ENCODE results near the gene GABARAP. TPM values are rescaled to one million over a fixed set of nuclear protein-coding genes. Genes with fewer than 3 reads are reported as not detected.

GABARAP gene
- total RNA-seq, 4 donors from 2014 or later = 446 to 840 (median 533) TPM

DNA sequence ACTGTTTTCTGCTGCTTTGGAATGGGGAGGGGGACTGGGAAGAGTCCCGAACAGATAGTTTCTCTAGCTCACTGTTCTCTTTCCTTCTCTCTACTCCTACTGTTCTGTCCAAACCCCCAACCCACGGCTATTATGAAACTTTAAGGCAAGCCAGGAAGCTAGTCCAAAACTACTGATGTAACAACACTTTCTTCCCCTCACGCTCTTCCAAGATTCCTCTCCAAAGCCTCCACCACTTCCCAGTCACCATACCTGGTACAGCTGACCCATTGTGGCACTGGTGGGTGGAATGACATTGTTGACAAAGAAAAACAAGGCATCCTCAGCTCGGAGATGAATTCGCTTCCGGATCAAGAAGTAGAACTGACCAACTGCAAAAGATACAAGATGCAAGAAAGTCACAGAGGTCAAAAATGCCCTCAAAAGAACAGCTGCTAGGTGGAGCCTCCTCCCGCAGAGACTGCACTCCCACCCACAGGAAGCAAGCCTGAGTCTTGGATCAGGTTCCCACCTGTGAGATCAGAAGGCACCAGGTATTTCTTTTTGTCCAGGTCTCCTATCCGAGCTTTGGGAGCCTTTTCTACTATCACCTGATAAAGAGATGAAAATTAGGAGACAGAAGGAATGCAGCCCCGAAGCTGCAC, 1.0 kb downstream of the GABARAP start:
- peak overlapping the region; percentile 98 for H3K27ac ChIP-seq
- H3K36me3 ChIP-seq = peaks cover 35% of the 10 kb centered on the region
- peaks cover 42% of the 10 kb centered on the region for H3K4me1 ChIP-seq
- no peak for TF ChIP-seq POLR2A (IDR thresholded peaks at IDR 0.05)
- no peak for TF ChIP-seq POLR2AphosphoS5 (IDR thresholded peaks at IDR 0.05)
- TF ChIP-seq EP300 (IDR thresholded peaks at IDR 0.05) = no peak
- TF ChIP-seq, protein P1, sequence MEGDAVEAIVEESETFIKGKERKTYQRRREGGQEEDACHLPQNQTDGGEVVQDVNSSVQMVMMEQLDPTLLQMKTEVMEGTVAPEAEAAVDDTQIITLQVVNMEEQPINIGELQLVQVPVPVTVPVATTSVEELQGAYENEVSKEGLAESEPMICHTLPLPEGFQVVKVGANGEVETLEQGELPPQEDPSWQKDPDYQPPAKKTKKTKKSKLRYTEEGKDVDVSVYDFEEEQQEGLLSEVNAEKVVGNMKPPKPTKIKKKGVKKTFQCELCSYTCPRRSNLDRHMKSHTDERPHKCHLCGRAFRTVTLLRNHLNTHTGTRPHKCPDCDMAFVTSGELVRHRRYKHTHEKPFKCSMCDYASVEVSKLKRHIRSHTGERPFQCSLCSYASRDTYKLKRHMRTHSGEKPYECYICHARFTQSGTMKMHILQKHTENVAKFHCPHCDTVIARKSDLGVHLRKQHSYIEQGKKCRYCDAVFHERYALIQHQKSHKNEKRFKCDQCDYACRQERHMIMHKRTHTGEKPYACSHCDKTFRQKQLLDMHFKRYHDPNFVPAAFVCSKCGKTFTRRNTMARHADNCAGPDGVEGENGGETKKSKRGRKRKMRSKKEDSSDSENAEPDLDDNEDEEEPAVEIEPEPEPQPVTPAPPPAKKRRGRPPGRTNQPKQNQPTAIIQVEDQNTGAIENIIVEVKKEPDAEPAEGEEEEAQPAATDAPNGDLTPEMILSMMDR (IDR thresholded peaks at IDR 0.05) = no peak
- DNase-seq (ENCODE audit: low spot score in 2 of 2) = no peak
- H3K4me3 ChIP-seq = peak overlapping the region; percentile 97
- 34% methylated on average over 9 of the region's 9 CpGs for WGBS
- H3K9me3 ChIP-seq = no peaks in the 10 kb centered on the region
- H3K27me3 ChIP-seq = no peaks in the 10 kb centered on the region

GRCh38 chr17:7240375-7240774, 1.9 kb downstream of the GABARAP start:
- WGBS = 79% methylated on average over 4 of the region's 4 CpGs
- TF ChIP-seq EP300 (IDR thresholded peaks at IDR 0.05) = no peak
- Histone ChIP-seq H3K36me3 (peaks cover 26% of the 10 kb centered on the region), H3K4me3 (peak overlapping the region; percentile 97), H3K27ac (peak overlapping the region; percentile 98), H3K27me3 (no peaks in the 10 kb centered on the region), H3K4me1 (peaks cover 51% of the 10 kb centered on the region), H3K9me3 (no peaks in the 10 kb centered on the region)
- DNase-seq (ENCODE audit: low spot score in 2 of 2) = no peak

DNA sequence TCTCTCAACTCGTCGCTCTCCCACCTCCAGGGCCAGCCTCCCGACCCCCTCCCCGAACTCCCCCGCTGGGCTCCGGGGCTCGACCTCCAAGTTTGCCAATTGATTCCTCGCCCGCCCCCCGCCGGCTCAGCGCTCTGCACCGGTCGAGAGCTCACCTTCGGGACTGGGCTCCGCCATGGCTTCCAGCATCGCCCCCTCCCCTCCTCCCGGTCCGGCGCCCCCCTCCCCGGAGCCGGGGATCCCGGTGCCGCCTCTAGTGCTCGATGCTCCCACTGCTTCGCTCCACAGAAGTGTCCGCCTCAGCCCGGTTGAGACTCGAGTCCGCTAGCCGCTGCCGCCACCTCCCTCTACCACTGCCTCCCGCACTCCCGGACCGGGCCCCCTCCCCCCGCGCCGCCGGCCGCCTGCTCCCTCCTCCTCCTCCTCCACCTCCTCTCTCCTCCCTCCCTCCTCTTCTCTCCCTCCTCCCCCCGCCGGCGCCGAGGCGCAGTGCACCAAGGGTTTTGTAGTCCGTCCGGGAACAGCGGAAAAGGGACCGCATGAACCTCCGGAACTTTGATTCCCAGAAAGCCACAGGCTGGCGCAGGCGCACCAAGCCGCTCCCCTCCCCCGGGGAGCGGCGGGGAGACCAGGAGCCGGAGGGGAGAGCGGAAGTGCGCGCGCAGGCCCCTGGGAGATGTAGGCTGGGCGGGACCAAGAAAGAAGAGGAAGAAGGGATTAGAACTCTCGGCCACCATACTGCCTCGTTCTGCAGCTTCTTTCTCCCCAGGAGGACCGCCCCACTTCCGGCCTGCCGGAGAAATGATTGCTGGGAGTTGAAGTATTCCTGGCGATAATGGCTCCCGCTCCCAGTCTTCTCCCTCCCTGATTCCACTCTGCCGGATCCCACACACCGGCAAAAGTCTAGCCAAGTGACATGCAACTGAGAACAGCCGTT, 2.9 kb downstream of the GABARAP start, which contains the start of gene PHF23:
TSS of gene PHF23 (minus strand) at position 367 of the 937 bp plus-strand sequence. CDS start at position 189, 178 bp downstream.
- peak within 1 kb of the TSS; percentile 95 for H3K27ac ChIP-seq
- peak; percentile 99 to 100 for DNase-seq (ENCODE audit: low spot score in 2 of 2)
- TF ChIP-seq EP300 (IDR thresholded peaks at IDR 0.05) (no peak), POLR2AphosphoS5 (IDR thresholded peaks at IDR 0.05) (peak in 2 of 3 donors; percentile 87 to 91)
- under 1% methylated on average over 69 of the region's 72 CpGs for WGBS
- H3K36me3 ChIP-seq = peaks cover 16% of the 10 kb centered on the region
- H3K4me3 ChIP-seq = peak within 1 kb of the TSS; percentile 97
- no peaks in the 10 kb centered on the region for H3K27me3 ChIP-seq
- peaks cover 60% of the 10 kb centered on the region for H3K4me1 ChIP-seq
- no peaks in the 10 kb centered on the region for H3K9me3 ChIP-seq

GRCh38 chr17:7238420-7239090, 3.7 kb downstream of the GABARAP start:
- TF ChIP-seq, protein P1 (IDR thresholded peaks at IDR 0.05) = no peak
- no peak for TF ChIP-seq EP300 (IDR thresholded peaks at IDR 0.05)
- no peak for TF ChIP-seq POLR2A (IDR thresholded peaks at IDR 0.05)
- TF ChIP-seq POLR2AphosphoS5 (IDR thresholded peaks at IDR 0.05) = no peak
- WGBS = 1% methylated on average over 34 of the region's 39 CpGs
- no peak for DNase-seq (ENCODE audit: low spot score in 2 of 2)

DNA sequence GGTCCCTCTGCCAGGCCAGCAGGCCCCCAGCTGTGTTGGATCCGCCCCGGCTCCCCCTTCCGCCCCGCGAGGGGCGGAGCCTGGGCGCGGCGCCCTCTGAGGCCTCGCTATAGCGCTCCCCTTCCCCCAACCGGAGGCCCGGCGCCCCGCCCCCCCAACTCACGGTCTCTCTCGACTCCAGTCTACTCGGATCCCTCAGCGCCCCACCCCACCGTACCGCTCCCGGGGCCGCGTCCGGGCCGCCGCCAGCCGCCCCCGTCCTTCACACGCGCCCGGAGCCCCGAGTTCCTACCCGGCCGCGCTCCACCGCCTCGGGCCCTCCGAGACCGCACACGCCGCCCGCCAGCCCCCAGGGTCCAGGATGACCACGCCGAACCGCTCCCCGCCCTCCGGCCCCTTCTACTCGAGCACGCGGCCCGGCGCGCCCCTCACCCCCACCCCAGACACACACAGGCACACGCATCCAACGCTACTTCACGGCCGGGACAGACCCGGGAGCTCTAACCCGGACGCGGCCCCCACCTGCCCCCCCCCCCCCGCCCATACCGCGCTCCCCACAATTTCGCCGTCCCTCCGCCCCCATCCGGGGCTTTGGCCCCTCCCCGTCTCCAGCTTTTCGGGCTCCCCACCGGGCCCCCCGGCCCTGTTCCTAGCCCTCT, 4.4 kb downstream of the GABARAP start:
- no peaks in the 10 kb centered on the region for H3K9me3 ChIP-seq

More at GRCh38 chr17:7238420-7239090, 3.7 kb downstream of the GABARAP start:
- Histone ChIP-seq H3K36me3 (peaks cover 9% of the 10 kb centered on the region), H3K4me3 (peak overlapping the region; percentile 97), H3K9me3 (no peaks in the 10 kb centered on the region), H3K4me1 (peaks cover 60% of the 10 kb centered on the region), H3K27me3 (no peaks in the 10 kb centered on the region), H3K27ac (peak overlapping the region; percentile 95)

More for the DNA sequence above, 4.4 kb downstream of the GABARAP start:
- WGBS = under 1% methylated on average over 17 of the region's 73 CpGs
- Histone ChIP-seq H3K4me1 (peaks cover 62% of the 10 kb centered on the region), H3K4me3 (peak overlapping the region; percentile 97), H3K27ac (peak overlapping the region; percentile 95), H3K27me3 (no peaks in the 10 kb centered on the region), H3K36me3 (peaks cover 9% of the 10 kb centered on the region)
- peak; percentile 88 to 90 for DNase-seq (ENCODE audit: low spot score in 2 of 2)
- TF ChIP-seq EP300 (IDR thresholded peaks at IDR 0.05) = no peak
- TF ChIP-seq, protein P1 (IDR thresholded peaks at IDR 0.05) = no peak
- TF ChIP-seq POLR2A (IDR thresholded peaks at IDR 0.05) = no peak
- TF ChIP-seq POLR2AphosphoS5 (IDR thresholded peaks at IDR 0.05) = no peak
